A549 (cell line): Measurements from ENCODE around the gene ARMH2.

Experiments used
- CEBPB ChIP-seq, 2 experiments: fragments of >200 bp in 1 of 2; sonication (Bioruptor Twin) in 1 of 2; formaldehyde crosslinking in 1 of 2; IDR thresholded peaks; 2 replicates each; pipeline ENCODE4 v1.6.1; 2012 to 2016
- CTCF ChIP-seq: fragments of >200 bp; sonication (Bioruptor Twin); formaldehyde crosslinking; IDR thresholded peaks from 3 replicates; pipeline ENCODE4 v1.5.1; 2016
- EP300 ChIP-seq, 2 experiments: fragments of >200 bp; sonication (Bioruptor Twin); formaldehyde crosslinking; IDR thresholded peaks; 2 replicates in 1 of 2; 3 replicates in 1 of 2; pipeline ENCODE4 v1.6.1; 2016 to 2017
- MAZ ChIP-seq: fragments of 150-350 bp; IDR thresholded peaks from 2 replicates; pipeline ENCODE4 v1.6.1; 2014; ENCODE audit warnings: antibody characterized with exemption, low read depth, low read length, borderline replicate concordance
- MYC ChIP-seq: IDR thresholded peaks from 2 replicates; pipeline ENCODE4 v1.6.1; 2012; ENCODE audit warnings: mild to moderate bottlenecking, inconsistent platforms, low read length, improper control_type of control experiment, borderline replicate concordance
- NR3C1 ChIP-seq: fragments of >200 bp; sonication (Bioruptor Twin); formaldehyde crosslinking; IDR thresholded peaks from 3 replicates; pipeline ENCODE4 v1.6.1; 2017
- POLR2A ChIP-seq: IDR thresholded peaks from 2 replicates; pipeline ENCODE4 v1.6.1; 2012; ENCODE audit warnings: mild to moderate bottlenecking, low read length

GRCh38 chr6:24796616-24797290, 2.0 kb downstream of the ARMH2 start:
- TF ChIP-seq MYC (no peak), CEBPB (IDR thresholded peaks at IDR 0.05) (no peak), EP300 (IDR thresholded peaks at IDR 0.05) (no peak), CTCF (no peak), MAZ (no peak), POLR2A (no peak), NR3C1 (no peak)
